Endothelial cell of umbilical vein (primary cell): Measurements from ENCODE around the gene ZNF516. TPM values are rescaled to one million over a fixed set of nuclear protein-coding genes. Genes with fewer than 3 reads are reported as not detected.

Experiments
- BruUV-seq: library from RNA; stranded (reverse); fragments of 400-500 nt; replicated peaks from 2 replicates; lab custom pipeline; 2021; lab: Mats Ljungman, UMichigan
- CTCF ChIA-PET: fragments of 300-600, 350-600 bp; sonication (Branson Sonifier 250); formaldehyde crosslinking; loops from one replicate; lab custom pipeline; 2021; ENCODE audit warnings: antibody characterized with exemption, inconsistent platforms; lab: Charles Lee
- POLR2A ChIA-PET: fragments of 300-600, 350-600 bp; sonication (Branson Sonifier 250); formaldehyde crosslinking; loops from one replicate; lab custom pipeline; 2021; ENCODE audit warnings: antibody characterized with exemption, inconsistent platforms; lab: Charles Lee
- DNase-seq: peaks from one replicate; pipeline ENCODE4 v3.0.0-alpha.2; 2011; ENCODE audit warnings: low read depth, low spot score
- FAIRE-seq: peaks from 2 replicates; lab custom pipeline; 2011; peaks lifted over from hg19 to GRCh38; lab: Jason Lieb, UNC
- H2AFZ ChIP-seq: 2 replicates; pipeline ENCODE4 v1.6.0; 2012; ENCODE audit warnings: low read depth, low read length, control low read depth, inconsistent platforms
- H3K27ac ChIP-seq: 2 replicates; pipeline ENCODE4 v1.5.1; 2011; ENCODE audit warnings: low read depth, mild to moderate bottlenecking, control low read depth, low read length, moderate library complexity; ENCODE audit not compliant: insufficient read depth
- H3K27me3 ChIP-seq, 2 experiments: 2 replicates each; pipeline versions ENCODE4 v1.6.0 to v1.6.1; 2011; ENCODE audit warnings: low read length in 2 of 2, mixed read lengths in 1 of 2; ENCODE audit not compliant: control insufficient read depth in 2 of 2, insufficient read depth in 2 of 2
- H3K36me3 ChIP-seq, 2 experiments: 2 replicates in 1 of 2; 3 replicates in 1 of 2; pipeline ENCODE4 v1.5.1; 2011; ENCODE audit warnings: low read length in 2 of 2, mild to moderate bottlenecking in 1 of 2, moderate library complexity in 1 of 2; ENCODE audit not compliant: control insufficient read depth in 2 of 2, insufficient read depth in 2 of 2; ENCODE audit errors: extremely low read depth in 1 of 2
- H3K4me1 ChIP-seq: 3 replicates; pipeline ENCODE4 v1.5.1; 2011; ENCODE audit warnings: mild to moderate bottlenecking, low read length; ENCODE audit not compliant: control insufficient read depth, insufficient read depth; ENCODE audit errors: extremely low read depth
- H3K4me2 ChIP-seq: 2 replicates; pipeline ENCODE4 v1.6.1; 2011; ENCODE audit warnings: low read length, control low read depth, mixed read lengths; ENCODE audit not compliant: insufficient read depth
- H3K4me3 ChIP-seq, 3 experiments: fragments of 200-600 bp in 1 of 3; sonication (generic), shearing (Covaris generic) in 1 of 3; replicated peaks in 1 of 3; 2 replicates each; pipeline ENCODE4 v1.5.1; 2011 to 2016; ENCODE audit warnings: control low read depth in 3 of 3, low read length in 3 of 3, mild to moderate bottlenecking in 2 of 3, inconsistent platforms in 1 of 3, low read depth in 1 of 3, moderate library complexity in 1 of 3; ENCODE audit not compliant: insufficient read depth in 1 of 3
- H3K79me2 ChIP-seq: 2 replicates; pipeline ENCODE4 v1.6.0; 2012; ENCODE audit warnings: low read length, inconsistent platforms; ENCODE audit not compliant: control insufficient read depth, insufficient read depth
- H3K9ac ChIP-seq: replicated peaks from 2 replicates; pipeline ENCODE3; 2011; ENCODE audit warnings: low read length, control low read depth; ENCODE audit not compliant: insufficient read depth; ENCODE audit errors: extremely low read depth
- H3K9me1 ChIP-seq: replicated peaks from 3 replicates; pipeline ENCODE4 v1.6.0; 2011; ENCODE audit warnings: mild to moderate bottlenecking, low read length; ENCODE audit not compliant: control insufficient read depth, insufficient read depth; ENCODE audit errors: extremely low read depth
- H3K9me3 ChIP-seq: replicated peaks from 2 replicates; pipeline ENCODE4 v1.5.1; 2012; ENCODE audit warnings: low read length, inconsistent platforms; ENCODE audit not compliant: control insufficient read depth, insufficient read depth
- H4K20me1 ChIP-seq: replicated peaks from 2 replicates; pipeline ENCODE3; 2011; ENCODE audit warnings: mild to moderate bottlenecking, low read length; ENCODE audit not compliant: control insufficient read depth, insufficient read depth; ENCODE audit errors: extremely low read depth
- EZH2 ChIP-seq: IDR thresholded peaks from 2 replicates; pipeline ENCODE4 v1.6.1; 2012; ENCODE audit warnings: borderline replicate concordance, low read depth, mild to moderate bottlenecking, moderate library complexity, low read length, inconsistent platforms; ENCODE audit not compliant: severe bottlenecking
- JUN ChIP-seq: IDR thresholded peaks from 2 replicates; pipeline ENCODE4 v1.6.1; 2011; ENCODE audit warnings: borderline replicate concordance, low read depth; ENCODE audit not compliant: insufficient read length, insufficient read depth
- MAX ChIP-seq: IDR thresholded peaks from 2 replicates; pipeline ENCODE4 v1.6.1; 2011; ENCODE audit not compliant: insufficient read depth, insufficient read length
- POLR2A ChIP-seq: IDR thresholded peaks from 2 replicates; pipeline ENCODE4 v1.6.1; 2012; ENCODE audit warnings: low read depth, mild to moderate bottlenecking, control low read depth, low read length
- POLR2AphosphoS5 ChIP-seq: IDR thresholded peaks from 2 replicates; pipeline ENCODE4 v1.6.1; 2012; ENCODE audit warnings: low read depth, mild to moderate bottlenecking, control low read depth, low read length, moderate library complexity; ENCODE audit not compliant: insufficient read depth
- dilution Hi-C: fragments of 300-500 bp; cut with MboI; formaldehyde crosslinking; loops from one replicate; pipeline ENCODE4 v1.15.0; 2019; ENCODE audit warnings: low sequenced_read_pairs; ENCODE audit not compliant: extremely low pct_ligation_motif_present
- intact Hi-C: fragments of 100-400 bp; cut with micrococcal nuclease; formaldehyde crosslinking; loops from one replicate; pipeline ENCODE4 v1.10.0; 2022
- polyA plus RNA-seq, 4 experiments: library from polyadenylated mRNA; depleted of rRNA in 3 of 4; stranded (reverse) in 3 of 4; unstranded in 1 of 4; fragments of >200 nt; gene quantifications; 2 replicates each; pipeline versions ENCODE4 v1.2.1 to v1.2.3, GENCODE V29; 2011 to 2012; ENCODE audit warnings: missing spikeins in 1 of 4
- total RNA-seq: library from RNA; stranded (reverse); gene quantifications from 2 replicates; pipeline ENCODE4 v1.2.3, GENCODE V29; 2021

The ZNF516 gene
- total and polyA plus RNA-seq, 2 donors (not counting 3 experiments of a cell fraction or from before 2014, with no cell fraction given), result 3.6 to 19.1 TPM

- Histone ChIP-seq H3K79me2 (no peaks in the 10 kb centered on the region), H3K4me2 (peak overlapping the region; percentile 60), H4K20me1 (no peaks in the 10 kb centered on the region), H3K9ac (peak overlapping the region; percentile 17), H3K36me3 (no peaks in the 10 kb centered on the region), H3K27ac (no peak overlapping the region), H3K27me3 (peaks cover 15 to 23% of the 10 kb centered on the region in 2 experiments), H3K4me1 (peaks cover 3% of the 10 kb centered on the region), H3K9me3 (no peaks in the 10 kb centered on the region), H2AFZ (peak overlapping the region; percentile 59), H3K4me3 (peak overlapping the region in 2 of 3 experiments; percentile 25 to 62), H3K9me1 (no peaks in the 10 kb centered on the region)
- POLR2A ChIA-PET, result no interaction called here
- dilution Hi-C loops (no loop called here), intact Hi-C loops (loop anchor here (1.0 kb wide), 1 partner anchor 26 kb away; no protein-coding TSS in a partner anchor)
- no peak for FAIRE-seq
- no TSS peak for BruUV-seq
- no peak for TF ChIP-seq JUN
- TF ChIP-seq EZH2, result peak; percentile 66
- CTCF ChIA-PET, result interaction anchor here (0.7 to 1.1 kb wide), 2 partner anchors 10 to 46 kb away, joined by 3 read pairs; no protein-coding TSS in a partner anchor
- peak; percentile 7 for DNase-seq
Measured at GRCh38 chr18:76518860-76519538, 24.0 kb upstream of the ZNF516 start.

- Histone ChIP-seq H3K79me2 (no peaks in the 10 kb centered on the region), H3K36me3 (no peaks in the 10 kb centered on the region), H3K9me3 (no peaks in the 10 kb centered on the region), H3K4me1 (peaks cover 3% of the 10 kb centered on the region), H3K9ac (peak overlapping the region; percentile 17), H3K4me2 (peak overlapping the region; percentile 60), H3K27ac (no peak overlapping the region), H3K9me1 (no peaks in the 10 kb centered on the region), H4K20me1 (no peaks in the 10 kb centered on the region), H3K4me3 (peak overlapping the region; percentile 13 to 62 (median 25)), H2AFZ (peak overlapping the region; percentile 30), H3K27me3 (peaks cover 15 to 18% of the 10 kb centered on the region in 2 experiments)
- BruUV-seq, result no TSS peak
- intact Hi-C loops (loop anchor here (1.0 kb wide), 1 partner anchor 25 kb away; no protein-coding TSS in a partner anchor), dilution Hi-C loops (no loop called here)
- ChIA-PET CTCF (interaction anchor here (0.6 to 1.1 kb wide), 3 partner anchors 9 to 140 kb away, joined by 3 read pairs; no protein-coding TSS in a partner anchor), POLR2A (no interaction called here)
- DNase-seq (peak; percentile 30), FAIRE-seq (peak; percentile 74)
- TF ChIP-seq POLR2A (no peak), POLR2AphosphoS5 (no peak), MAX (no peak)
Measured at GRCh38 chr18:76518123-76518859, 23.2 kb upstream of the ZNF516 start.
